MG63 (cell line): ENCODE results near the gene MGAT5B. TPM values are rescaled to one million over a fixed set of nuclear protein-coding genes. Genes with fewer than 3 reads are reported as not detected.
A peak's percentile ranks its signal among the peaks of the same experiment; 100 is the strongest.

Experiments used
- DNase-seq: peaks from one replicate; pipeline ENCODE4 v3.0.0-alpha.2; 2020
- H3K27me3 ChIP-seq: fragments of 250-450 bp; sonication (Bioruptor Pico); 2 replicates; pipeline ENCODE4 v1.5.1; 2020; ENCODE audit warnings: mild to moderate bottlenecking, moderate library complexity
- H3K36me3 ChIP-seq: fragments of 250-450 bp; sonication (Bioruptor Pico); 2 replicates; pipeline ENCODE4 v1.5.1; 2020; ENCODE audit warnings: mild to moderate bottlenecking, moderate library complexity
- H3K4me3 ChIP-seq: fragments of 250-450 bp; sonication (Bioruptor Pico); 2 replicates; pipeline ENCODE4 v1.5.1; 2020; ENCODE audit warnings: mild to moderate bottlenecking, moderate library complexity
- H3K9me3 ChIP-seq: fragments of 250-450 bp; sonication (Bioruptor Pico); 2 replicates; pipeline ENCODE4 v1.5.1; 2020; ENCODE audit warnings: mild to moderate bottlenecking, moderate library complexity
- total RNA-seq: library from RNA; depleted of rRNA; stranded (reverse); fragments of >200 nt; shearing (Covaris generic); gene quantifications from 2 replicates; pipeline ENCODE4 v1.2.3, GENCODE V29; 2014; ENCODE audit warnings: low replicate concordance

MGAT5B gene
- total RNA-seq, 1 experiment from 2014 or later: 2.4 TPM

DNA sequence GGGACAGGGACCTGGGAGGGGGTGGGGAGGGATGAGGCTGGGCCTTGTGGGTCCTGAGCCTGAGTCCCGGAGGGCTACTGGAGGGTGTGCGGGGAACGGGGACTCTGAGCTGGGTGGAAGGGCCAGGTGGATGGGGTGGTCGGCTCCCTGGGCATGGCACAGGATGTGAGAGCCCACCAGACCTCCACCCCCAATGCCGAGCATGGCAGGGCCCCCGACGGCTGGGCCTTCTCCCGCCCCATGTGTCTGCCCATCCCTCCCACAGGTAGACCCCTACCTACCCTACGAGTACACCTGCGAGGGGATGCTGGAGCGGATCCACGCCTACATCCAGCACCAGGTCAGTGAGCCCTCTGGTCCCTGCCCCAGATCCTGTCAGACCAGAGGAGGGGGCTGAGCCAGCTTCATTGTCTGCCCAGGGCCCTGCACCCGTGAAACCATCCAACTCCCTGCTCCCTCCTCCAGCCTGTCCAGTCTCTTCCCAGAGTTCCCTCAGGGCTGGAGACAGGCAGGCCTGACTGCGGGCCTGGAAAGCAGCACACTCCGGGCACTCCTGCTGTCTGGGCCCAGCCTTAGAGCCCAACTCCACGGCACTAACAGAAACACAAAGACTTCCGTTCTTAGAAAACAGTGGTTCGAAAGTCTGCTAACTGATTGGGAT lies 78.0 kb downstream of the MGAT5B start:
- Histone ChIP-seq H3K36me3 (no peaks in the 10 kb centered on the region), H3K27me3 (no peaks in the 10 kb centered on the region), H3K9me3 (no peaks in the 10 kb centered on the region), H3K4me3 (no peak overlapping the region)
- DNase-seq: no peak

DNA sequence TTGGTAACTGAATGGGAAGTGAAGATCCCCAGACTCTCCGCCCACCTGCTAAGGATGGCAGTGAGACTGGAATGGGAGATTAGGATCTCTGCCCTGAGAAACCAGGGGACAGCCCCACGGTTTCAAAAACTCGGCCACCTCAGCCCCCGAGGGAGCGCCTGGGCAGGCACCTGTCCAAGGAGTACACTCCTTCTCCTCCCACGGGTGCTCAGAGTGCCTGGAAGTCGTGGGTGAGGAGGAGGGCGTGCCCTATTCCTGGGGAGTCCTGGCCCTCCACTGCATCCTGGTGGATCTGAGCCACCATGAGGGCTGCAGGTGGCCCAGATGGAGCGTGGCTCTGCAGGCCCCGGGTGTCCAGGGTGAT lies 78.5 kb downstream of the MGAT5B start:
- Histone ChIP-seq H3K4me3 (no peak overlapping the region), H3K9me3 (no peaks in the 10 kb centered on the region), H3K36me3 (no peaks in the 10 kb centered on the region), H3K27me3 (no peaks in the 10 kb centered on the region)
- no peak for DNase-seq

DNA sequence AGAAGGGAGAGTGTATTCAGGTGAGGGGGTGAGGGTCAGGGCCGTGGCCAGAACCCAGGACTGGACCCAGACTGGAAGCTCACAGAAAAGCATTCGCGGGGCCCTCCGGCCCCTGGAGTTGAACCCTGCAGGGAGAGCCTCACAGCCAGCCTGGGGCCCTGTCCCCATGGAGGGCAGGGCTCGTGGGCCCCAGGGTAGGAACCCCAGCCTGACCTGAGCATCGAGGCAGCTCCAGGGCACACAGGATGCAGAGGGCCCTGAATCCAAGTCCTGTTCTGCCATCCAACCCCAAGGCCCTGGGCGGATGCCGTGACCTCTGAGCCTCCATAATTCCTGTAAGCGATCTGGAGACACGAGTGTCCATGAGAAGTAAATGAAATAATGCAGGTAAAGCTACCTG lies 79.1 kb downstream of the MGAT5B start:
- no peaks in the 10 kb centered on the region for H3K9me3 ChIP-seq
- no peak overlapping the region for H3K4me3 ChIP-seq
- H3K27me3 ChIP-seq: no peaks in the 10 kb centered on the region
- no peak for DNase-seq
- H3K36me3 ChIP-seq: no peaks in the 10 kb centered on the region

DNA sequence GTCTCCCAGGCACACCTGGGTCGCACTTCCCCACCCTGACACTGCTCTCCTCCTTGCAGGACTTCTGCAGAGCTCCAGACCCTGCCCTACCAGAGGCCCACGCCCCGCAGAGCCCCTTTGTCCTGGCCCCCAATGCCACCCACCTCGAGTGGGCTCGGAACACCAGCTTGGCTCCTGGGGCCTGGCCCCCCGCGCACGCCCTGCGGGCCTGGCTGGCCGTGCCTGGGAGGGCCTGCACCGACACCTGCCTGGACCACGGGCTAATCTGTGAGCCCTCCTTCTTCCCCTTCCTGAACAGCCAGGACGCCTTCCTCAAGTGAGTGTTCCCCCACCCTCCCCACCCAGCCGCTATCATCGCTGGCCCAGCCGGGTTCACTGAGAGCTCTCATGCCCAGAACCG lies 79.6 kb downstream of the MGAT5B start:
- DNase-seq: no peak
- Histone ChIP-seq H3K9me3 (no peaks in the 10 kb centered on the region), H3K27me3 (no peaks in the 10 kb centered on the region), H3K36me3 (no peaks in the 10 kb centered on the region), H3K4me3 (no peak overlapping the region)

DNA sequence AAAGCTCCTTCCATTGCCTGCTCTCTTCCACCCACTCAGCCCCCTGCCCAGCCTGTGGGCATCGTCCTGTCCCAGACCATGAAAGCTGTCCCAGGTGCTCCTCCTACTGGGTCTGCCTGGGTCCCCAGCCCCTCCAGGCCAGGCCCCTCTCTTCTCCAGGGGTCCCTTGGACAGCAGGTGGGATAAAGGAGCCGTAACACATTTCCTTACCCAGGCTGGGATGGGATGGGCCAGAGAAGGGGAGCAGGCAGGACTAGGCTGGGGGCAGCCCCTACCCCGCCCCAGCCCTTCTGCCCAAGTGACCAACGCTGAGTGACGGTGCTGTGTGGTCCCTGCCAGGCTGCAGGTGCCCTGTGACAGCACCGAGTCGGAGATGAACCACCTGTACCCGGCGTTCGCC lies 80.1 kb downstream of the MGAT5B start:
- Histone ChIP-seq H3K9me3 (no peaks in the 10 kb centered on the region), H3K27me3 (no peaks in the 10 kb centered on the region), H3K4me3 (no peak overlapping the region), H3K36me3 (no peaks in the 10 kb centered on the region)
- no peak for DNase-seq

DNA sequence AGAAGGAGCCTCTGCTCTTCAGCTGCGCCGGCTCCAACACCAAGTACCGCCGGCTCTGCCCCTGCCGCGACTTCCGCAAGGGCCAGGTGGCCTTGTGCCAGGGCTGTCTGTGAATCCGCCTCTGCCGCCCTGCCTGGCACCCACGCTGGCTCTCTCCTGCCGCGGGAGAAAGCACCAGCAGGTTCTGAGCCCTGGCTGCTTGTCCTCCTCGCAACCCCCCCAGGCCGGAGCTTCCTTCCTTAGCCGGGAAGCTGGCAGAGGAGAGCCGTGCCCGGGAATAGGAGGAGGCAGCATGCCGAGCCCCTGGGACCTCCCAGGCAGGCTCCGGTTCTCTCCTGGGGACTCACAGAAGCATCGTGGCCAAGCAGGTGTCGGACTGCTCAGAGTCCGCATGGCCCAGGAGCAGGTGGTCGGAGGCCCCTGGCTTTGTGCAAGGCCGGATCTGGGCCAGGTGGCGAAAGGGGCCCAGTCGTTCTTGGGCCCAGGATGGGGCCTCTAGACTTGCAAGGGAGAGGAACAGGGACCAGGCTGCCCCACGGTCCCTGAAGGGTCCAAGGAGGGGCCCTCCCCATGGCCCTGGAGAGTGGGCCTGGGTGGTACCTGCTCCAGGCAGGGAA lies 80.6 kb downstream of the MGAT5B start:
- Histone ChIP-seq H3K9me3 (no peaks in the 10 kb centered on the region), H3K27me3 (no peaks in the 10 kb centered on the region), H3K36me3 (no peaks in the 10 kb centered on the region), H3K4me3 (no peak overlapping the region)
- no peak for DNase-seq

DNA sequence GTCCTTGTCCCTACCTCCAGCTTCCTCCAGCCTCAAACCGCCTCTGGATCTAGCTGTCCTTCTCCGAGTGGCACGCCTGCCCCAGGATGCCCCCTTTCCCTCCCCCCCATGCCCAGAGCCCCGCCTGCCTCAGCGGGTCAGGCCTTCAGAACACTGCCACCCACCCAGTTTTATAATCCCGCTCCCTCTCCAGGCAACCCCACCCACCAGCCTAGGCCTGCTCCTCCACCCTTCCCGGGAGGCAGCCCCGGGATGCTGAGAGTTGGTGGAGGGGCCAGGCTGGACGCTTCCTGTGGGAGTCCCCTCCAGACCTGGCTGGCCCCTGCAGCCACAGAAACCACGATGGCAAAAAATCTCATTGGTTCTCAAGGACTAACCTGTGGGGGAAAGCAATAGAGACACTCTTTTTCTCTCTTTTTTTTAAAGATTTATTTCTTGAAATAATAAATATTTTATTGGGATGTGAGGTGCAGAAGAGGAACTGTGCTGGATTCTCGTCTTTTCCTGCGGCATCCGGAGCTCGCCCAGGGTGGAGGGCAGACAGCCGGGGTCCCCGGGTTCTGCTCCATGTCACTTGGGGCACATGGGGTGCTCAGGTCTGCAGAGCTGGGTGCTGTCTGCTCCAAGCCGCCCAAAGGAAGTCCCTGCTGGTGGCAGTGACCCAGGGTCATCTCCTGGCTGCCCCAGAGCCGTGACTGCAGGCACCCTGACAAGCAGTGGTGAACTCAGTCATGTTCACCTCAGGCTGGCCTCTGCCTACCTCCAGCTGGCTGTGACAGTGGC lies 81.9 kb downstream of the MGAT5B start:
- H3K4me3 ChIP-seq: no peak overlapping the region
- H3K36me3 ChIP-seq: no peaks in the 10 kb centered on the region
- no peaks in the 10 kb centered on the region for H3K9me3 ChIP-seq
- DNase-seq: no peak
- H3K27me3 ChIP-seq: no peaks in the 10 kb centered on the region

DNA sequence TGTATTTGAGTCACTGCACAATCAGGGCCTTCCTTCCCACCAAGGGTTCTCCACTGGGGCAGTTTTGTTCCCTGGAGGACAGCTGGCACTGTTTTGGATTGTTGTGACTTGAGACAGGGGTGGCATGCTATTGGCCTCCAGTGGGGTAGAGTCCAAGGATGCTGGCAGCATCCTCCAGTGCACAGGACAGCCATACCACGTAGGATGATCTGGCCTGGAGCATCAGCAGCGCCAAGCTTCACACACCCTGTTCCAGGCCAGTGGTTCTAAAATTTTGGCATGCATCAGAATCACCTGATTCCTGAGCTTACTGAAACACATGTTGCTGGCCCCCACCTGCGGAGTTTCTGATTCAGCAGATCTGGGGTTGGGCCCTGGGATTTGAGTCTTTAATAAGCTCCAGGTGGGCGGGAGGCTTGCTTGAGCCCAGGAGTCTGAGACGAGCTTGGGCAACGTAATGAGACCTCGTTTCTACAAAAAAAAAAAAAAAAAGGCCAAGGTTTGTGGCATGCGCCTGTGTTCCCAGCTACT lies 83.2 kb downstream of the MGAT5B start:
- Histone ChIP-seq H3K4me3 (no peak overlapping the region), H3K36me3 (no peaks in the 10 kb centered on the region), H3K27me3 (no peaks in the 10 kb centered on the region), H3K9me3 (no peaks in the 10 kb centered on the region)
- no peak for DNase-seq

DNA sequence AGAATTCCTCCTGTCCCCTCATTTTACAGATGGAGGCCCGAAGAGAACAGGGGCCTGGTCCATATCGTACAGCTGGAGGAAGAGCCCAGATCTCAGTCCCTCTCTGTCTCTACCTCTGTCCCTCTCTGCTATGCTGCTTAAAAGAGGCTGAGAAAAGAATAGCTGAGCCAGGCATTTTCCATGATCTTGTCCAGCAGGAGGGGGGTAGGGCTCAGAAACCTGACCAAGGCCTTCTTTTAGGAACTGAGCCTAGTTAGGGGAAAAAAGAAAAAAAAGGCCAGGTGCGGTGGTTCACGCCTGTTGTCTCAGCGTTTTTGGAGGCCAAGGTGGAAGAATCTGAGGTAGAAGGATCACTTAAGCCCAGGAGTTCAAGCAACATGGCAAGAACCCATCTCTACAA lies 84.2 kb downstream of the MGAT5B start:
- Histone ChIP-seq H3K4me3 (no peak overlapping the region), H3K36me3 (no peaks in the 10 kb centered on the region), H3K9me3 (no peaks in the 10 kb centered on the region), H3K27me3 (no peaks in the 10 kb centered on the region)
- no peak for DNase-seq

DNA sequence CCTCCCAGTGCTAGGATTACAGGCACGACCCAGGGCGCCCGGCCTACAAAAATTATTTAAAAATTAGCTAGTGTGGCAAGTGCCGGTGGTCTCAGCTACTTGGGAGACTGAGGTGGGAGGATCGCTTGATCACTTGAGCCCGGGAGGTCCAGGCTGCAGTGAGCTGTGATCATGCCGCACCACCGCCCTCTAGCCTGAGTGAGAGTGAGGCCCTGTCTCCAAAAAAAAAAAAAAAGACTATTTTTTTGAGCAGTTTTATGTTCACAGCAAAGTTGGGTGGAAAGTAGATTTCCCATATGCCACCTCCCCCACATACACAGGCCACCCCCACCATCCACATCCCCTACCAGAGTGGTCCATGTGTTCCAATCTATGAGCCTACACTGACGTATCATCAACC lies 84.9 kb downstream of the MGAT5B start:
- DNase-seq: no peak
- Histone ChIP-seq H3K4me3 (no peak overlapping the region), H3K27me3 (no peaks in the 10 kb centered on the region), H3K9me3 (no peaks in the 10 kb centered on the region), H3K36me3 (no peaks in the 10 kb centered on the region)

DNA sequence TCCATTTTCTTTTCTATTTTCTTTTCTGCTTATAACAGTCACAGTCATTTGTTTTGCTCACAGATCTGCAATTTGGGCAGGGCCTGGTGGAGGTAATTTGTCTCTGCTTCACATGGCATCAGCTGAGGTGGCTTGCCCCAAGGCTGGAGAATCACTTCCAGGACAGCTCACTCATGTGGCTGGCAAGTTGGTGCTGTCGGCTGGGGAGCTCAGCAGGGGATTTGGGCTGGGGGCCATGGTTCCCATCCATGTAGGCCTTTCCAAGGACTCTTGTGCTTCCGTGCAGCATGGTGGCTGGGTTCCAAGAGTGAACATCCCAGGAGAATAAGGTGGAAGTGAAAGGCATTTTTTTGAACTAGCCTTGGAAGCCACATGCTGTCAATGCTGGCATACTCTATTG lies 85.7 kb downstream of the MGAT5B start:
- H3K27me3 ChIP-seq: no peaks in the 10 kb centered on the region
- no peaks in the 10 kb centered on the region for H3K9me3 ChIP-seq
- H3K4me3 ChIP-seq: no peak overlapping the region
- peak; percentile 95 for DNase-seq
- H3K36me3 ChIP-seq: no peaks in the 10 kb centered on the region

DNA sequence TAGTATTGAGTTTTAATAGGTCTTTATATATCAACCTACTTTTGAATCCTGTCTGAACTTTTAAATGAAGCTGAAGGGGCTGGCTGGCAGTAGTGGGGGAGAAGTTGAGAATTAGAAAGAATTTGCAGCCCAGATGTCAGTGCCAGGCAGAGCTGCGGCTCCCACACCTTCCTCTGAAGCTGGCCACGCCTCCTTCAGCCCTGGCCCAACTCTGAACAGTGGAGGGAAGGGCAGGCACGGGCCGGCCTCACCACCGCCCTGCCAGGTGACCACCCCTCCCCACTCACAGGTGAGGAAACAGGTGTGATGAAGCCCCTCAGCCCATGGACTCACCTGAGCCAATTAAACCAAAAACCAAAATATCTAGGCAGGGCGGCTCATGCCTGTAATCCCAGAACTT lies 87.0 kb downstream of the MGAT5B start:
- Histone ChIP-seq H3K4me3 (no peak overlapping the region), H3K9me3 (no peaks in the 10 kb centered on the region), H3K36me3 (no peaks in the 10 kb centered on the region), H3K27me3 (no peaks in the 10 kb centered on the region)
- DNase-seq: no peak

DNA sequence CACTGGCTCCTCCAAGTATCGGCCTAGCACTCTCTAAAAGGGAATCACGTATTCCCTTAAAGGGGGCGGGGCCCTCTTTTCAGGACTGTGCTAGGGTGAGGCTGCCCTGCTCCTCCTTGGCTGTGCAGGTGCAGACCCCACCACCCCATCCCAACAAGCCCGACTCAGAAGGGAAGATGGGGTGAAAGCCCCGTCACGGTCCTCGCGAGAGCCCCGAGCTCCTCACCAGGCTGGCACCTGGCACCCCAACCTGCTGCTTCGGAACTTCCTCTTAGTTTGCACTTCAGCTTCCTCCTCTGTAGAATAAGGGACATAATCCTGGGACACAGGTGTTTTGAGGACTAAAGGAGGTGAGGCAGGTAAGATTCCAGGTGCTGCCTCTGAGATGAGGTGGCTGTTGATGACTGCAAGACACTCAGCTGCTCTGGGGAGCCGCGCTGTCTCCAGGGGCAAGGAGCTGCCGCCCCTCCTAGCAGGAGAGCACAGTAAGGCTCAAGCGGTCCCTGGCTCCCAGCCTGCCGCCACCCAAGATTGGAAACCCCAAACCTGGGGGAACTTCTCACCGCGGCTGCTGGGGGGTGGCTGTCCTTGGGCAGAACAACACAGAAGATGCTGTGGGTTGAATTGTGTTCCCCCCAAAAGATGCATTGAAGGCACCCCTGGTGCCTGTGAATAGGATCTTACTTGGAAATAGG lies 88.8 kb downstream of the MGAT5B start:
- H3K4me3 ChIP-seq: no peak overlapping the region
- no peaks in the 10 kb centered on the region for H3K9me3 ChIP-seq
- H3K36me3 ChIP-seq: no peaks in the 10 kb centered on the region
- H3K27me3 ChIP-seq: no peaks in the 10 kb centered on the region
- DNase-seq: no peak

DNA sequence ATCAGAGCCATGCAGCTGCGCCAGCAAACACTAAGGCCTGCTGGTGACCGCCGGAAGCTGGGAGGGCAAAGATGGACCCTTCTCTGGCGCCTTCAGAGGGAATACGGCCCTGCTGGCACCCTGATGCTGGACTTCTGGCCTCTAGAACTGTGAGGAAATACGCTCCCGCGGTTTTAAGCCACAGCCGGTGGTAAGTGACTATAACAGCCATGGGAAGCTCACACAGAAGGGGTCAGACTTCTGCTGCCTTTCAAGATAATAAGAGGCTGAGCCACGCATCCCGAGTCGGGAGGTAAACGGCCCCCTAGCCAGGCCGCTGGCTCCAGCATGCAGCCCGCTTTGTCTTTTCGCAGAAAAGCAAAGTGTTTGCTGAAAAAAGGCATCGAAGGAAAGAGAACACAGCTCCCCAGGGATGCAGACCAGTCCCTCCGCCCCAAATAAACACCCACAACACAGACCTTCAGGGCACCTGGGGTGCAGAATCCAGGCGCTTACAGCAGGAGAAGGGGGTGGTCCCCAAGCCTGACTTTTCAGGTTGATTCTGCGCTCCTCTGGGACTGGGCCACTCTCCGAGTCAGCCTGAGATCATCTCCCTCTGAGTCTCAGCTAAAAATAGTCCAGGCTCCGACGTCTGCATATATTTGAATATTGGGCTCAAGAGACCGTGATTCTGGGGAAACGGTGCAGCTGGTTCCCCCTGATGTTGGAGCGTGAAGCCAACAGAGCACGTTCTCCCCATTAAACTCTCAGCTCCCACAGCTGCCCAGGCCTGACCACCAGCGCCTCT lies 89.7 kb downstream of the MGAT5B start:
- Histone ChIP-seq H3K27me3 (no peaks in the 10 kb centered on the region), H3K4me3 (no peak overlapping the region), H3K9me3 (no peaks in the 10 kb centered on the region), H3K36me3 (no peaks in the 10 kb centered on the region)
- DNase-seq: no peak

DNA sequence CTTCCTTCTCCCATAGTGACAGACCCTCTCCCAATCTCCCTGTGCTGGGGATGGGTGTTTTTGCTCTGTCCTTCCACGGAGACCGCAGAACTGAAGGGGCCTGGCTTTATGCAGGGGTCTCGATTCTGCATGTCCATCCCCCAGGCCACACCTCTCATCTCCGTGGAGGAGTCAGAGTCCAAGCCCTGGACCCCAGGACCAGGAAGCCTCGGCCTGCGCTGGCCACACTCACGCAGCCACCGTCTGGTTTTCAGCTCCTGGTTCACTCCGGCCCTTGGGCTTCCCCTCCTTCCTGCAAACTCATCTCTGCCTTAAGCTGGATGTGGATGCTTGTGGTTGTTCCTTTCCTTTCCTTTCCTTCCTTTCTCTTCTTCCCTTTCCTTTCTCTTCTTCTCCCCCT lies 90.8 kb downstream of the MGAT5B start:
- H3K9me3 ChIP-seq: no peaks in the 10 kb centered on the region
- no peaks in the 10 kb centered on the region for H3K27me3 ChIP-seq
- H3K4me3 ChIP-seq: no peak overlapping the region
- no peak for DNase-seq
- no peaks in the 10 kb centered on the region for H3K36me3 ChIP-seq

DNA sequence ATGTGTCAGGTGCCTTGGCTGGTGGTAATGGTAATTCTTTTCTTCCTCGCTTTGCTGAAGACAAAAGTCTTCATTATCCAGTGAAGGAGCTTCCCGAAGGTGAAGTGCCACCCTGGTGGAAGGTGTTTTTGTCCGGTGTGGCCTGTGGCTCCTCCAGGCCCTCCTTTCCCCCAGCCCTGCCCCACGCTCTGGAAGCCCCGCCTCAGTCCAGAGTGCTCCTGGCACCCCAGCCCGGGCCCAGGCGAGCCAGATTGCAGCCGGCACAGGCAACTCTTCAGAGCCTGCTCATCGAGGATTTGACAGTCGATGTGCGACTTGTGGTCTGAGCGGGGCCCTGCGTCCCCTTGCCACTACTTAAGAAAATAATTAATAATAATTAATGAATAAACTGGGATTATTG lies 93.7 kb downstream of the MGAT5B start:
- DNase-seq: no peak
- Histone ChIP-seq H3K4me3 (no peak overlapping the region), H3K36me3 (no peaks in the 10 kb centered on the region)

More for the DNA sequence above, 93.7 kb downstream of the MGAT5B start:
- H3K27me3 ChIP-seq: no peaks in the 10 kb centered on the region
- no peaks in the 10 kb centered on the region for H3K9me3 ChIP-seq
